Right atrium auricular region (tissue), 2 donors: ENCODE data around the gene RXYLT1. TPM values are rescaled to one million over a fixed set of nuclear protein-coding genes. Genes with fewer than 3 reads are reported as not detected.
"Not testable (repeated sequence)": the region's sequence is repeated elsewhere in the genome, so short reads cannot be mapped to it uniquely, and the experiment has no call there.

ENCODE experiments used
- DNase-seq: peaks from one replicate; pipeline ENCODE4 v3.0.0-alpha.2; 2019; ENCODE audit warnings: low spot score
- H3K27ac ChIP-seq, 2 donors: fragments of 200-600 bp; sonication (generic); 1 replicate in 1 of 2; 2 replicates in 1 of 2; pipeline ENCODE4 v1.5.1; 2016 to 2019
- H3K27me3 ChIP-seq, 2 donors: fragments of 200-600 bp; sonication (generic); one replicate each; pipeline versions ENCODE4 v1.5.1 to v1.6.0; 2017 to 2019
- H3K36me3 ChIP-seq: fragments of 200-600 bp; sonication (generic); one replicate; pipeline ENCODE4 v1.5.1; 2016
- H3K4me1 ChIP-seq, 2 donors: fragments of 200-600 bp; sonication (generic); one replicate each; pipeline versions ENCODE4 v1.5.1 to v1.6.0; 2017 to 2019
- H3K4me3 ChIP-seq, 2 donors: fragments of 200-600 bp; sonication (generic); 1 replicate in 1 of 2; 2 replicates in 1 of 2; pipeline ENCODE4 v1.5.1; 2017 to 2019; ENCODE audit warnings: mild to moderate bottlenecking in 1 of 2, moderate library complexity in 1 of 2
- H3K9me3 ChIP-seq, 2 donors: fragments of 200-600 bp; sonication (generic); one replicate each; pipeline ENCODE4 v1.5.1; 2019
- CTCF ChIP-seq, 2 donors: fragments of 200-600 bp; sonication (generic); IDR thresholded peaks; one replicate each; pipeline ENCODE4 v1.5.1; 2019; ENCODE audit warnings: antibody characterized with exemption in 2 of 2
- total RNA-seq, 2 donors: library from RNA; depleted of rRNA; stranded (reverse); fragments of >200 nt; gene quantifications; one replicate each; pipeline ENCODE4 v1.1.0, GENCODE V29; 2016

RXYLT1 gene, protein sequence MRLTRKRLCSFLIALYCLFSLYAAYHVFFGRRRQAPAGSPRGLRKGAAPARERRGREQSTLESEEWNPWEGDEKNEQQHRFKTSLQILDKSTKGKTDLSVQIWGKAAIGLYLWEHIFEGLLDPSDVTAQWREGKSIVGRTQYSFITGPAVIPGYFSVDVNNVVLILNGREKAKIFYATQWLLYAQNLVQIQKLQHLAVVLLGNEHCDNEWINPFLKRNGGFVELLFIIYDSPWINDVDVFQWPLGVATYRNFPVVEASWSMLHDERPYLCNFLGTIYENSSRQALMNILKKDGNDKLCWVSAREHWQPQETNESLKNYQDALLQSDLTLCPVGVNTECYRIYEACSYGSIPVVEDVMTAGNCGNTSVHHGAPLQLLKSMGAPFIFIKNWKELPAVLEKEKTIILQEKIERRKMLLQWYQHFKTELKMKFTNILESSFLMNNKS
- 10 to 100 TPM; 18.7 to 21.7 TPM for total RNA-seq

- DNase-seq: peak; percentile 79
- Histone ChIP-seq H3K4me3 (peak within 1 kb of the TSS; percentile 72 to 87), H3K36me3 (peaks cover 10% of the 10 kb centered on the region), H3K27ac (peak within 1 kb of the TSS; percentile 88 to 90), H3K4me1 (peaks cover 0 to 14% of the 10 kb centered on the region in 2 donors), H3K9me3 (no peaks in the 10 kb centered on the region), H3K27me3 (no peaks in the 10 kb centered on the region)
- TF ChIP-seq CTCF (IDR thresholded peaks at IDR 0.05): no peak
These were observed at the start of gene RXYLT1 for GRCh38 chr12:63779498-63780481. TSS of gene RXYLT1 (plus strand) at chr12:63779909. CDS start at chr12:63779961, 52 bp downstream.

GRCh38 chr12:63732779-63733178 is 46.9 kb upstream of the RXYLT1 start:
- H3K36me3 ChIP-seq, H3K27ac ChIP-seq: not testable (repeated sequence)

DNA sequence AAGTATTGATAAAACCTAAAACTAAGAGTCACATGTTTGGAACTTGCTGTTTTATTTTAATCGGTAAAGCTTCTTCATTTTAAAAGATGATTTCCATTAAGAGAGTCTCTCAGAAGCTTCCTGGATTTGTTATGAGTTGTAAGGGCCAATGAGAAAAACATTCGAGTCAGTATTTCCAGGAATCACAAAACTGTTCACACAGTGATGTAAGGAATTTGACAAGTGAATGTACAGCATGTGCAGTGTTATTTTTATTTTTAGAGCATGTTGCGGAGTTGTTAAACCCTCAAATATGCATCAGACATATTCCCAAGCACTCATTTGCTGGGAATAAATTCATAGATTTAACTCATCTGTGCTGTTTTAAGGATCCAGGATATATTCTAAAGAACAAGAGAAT is 46.1 kb upstream of the RXYLT1 start:
- H3K27me3 ChIP-seq, H3K4me3 ChIP-seq, H3K9me3 ChIP-seq, H3K4me1 ChIP-seq, DNase-seq, H3K36me3 ChIP-seq: not testable (repeated sequence)
- peak overlapping the region in 1 of 2 donors; percentile 16 for H3K27ac ChIP-seq

More at GRCh38 chr12:63732779-63733178, 46.9 kb upstream of the RXYLT1 start:
- not testable (repeated sequence) for H3K4me3 ChIP-seq, H3K4me1 ChIP-seq, H3K27me3 ChIP-seq, H3K9me3 ChIP-seq, DNase-seq

DNA sequence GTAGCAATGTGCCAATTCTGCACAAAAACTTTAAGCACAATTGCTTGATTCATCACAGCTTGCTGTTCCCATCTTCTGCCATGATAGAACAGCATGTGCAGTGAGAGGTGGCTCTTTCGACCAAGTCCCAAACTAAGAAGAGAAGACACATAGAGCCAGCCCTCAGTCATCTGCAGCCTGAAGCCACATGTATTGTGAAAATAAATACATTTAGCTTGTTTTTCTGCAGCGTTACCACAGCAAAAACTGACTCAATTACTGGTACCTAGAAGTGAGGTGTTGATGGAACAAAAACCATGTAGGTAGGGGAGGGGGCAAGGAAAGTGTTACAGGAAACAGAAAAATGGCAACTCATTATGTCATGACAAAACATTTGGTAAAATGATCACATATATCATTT is 39.2 kb upstream of the RXYLT1 start:
- not testable (repeated sequence) for DNase-seq

DNA sequence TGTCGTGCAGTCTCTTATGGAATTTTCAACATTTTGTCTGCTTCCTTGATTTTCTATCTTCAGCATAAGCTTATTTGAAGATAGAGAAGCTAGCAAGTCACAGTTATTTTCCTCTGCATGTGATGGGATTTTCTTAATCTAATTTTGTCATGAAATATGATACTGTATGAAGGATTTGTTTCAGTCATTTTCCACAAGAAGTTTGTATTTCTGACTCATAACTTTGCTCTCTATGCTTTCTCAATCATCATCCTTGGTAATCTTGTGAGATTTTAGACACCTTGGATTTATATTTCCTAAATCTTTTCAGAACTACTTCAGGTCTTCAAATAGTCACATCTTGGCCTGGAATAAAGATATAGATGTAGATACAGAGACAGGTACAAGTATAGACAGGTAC is 38.3 kb upstream of the RXYLT1 start:
- not testable (repeated sequence) for H3K27me3 ChIP-seq, H3K4me3 ChIP-seq, H3K36me3 ChIP-seq, H3K9me3 ChIP-seq, H3K27ac ChIP-seq, H3K4me1 ChIP-seq, DNase-seq

More for the DNA sequence above, 39.2 kb upstream of the RXYLT1 start:
- not testable (repeated sequence) for H3K4me3 ChIP-seq, H3K9me3 ChIP-seq, H3K36me3 ChIP-seq, H3K27me3 ChIP-seq, H3K27ac ChIP-seq, H3K4me1 ChIP-seq

DNA sequence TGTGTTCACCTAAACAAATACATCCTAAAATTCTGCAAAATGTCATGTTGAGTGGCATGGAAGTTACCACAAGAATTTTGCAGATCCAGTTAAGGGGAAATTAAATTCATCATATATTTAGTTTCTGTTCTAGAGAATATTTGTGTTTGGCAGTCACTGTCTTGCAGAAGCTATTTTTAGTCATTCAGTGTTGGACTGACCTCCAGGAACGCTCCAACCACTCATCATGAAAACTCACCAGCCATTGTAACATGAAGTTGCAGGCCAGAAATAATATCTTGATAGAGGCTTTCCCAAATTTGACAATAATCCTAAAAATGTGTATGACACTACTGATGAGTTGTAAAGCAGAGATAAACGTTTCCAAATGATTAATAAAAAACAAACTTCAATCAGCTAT is 35.6 kb upstream of the RXYLT1 start:
- not testable (repeated sequence) for H3K36me3 ChIP-seq, H3K27ac ChIP-seq, H3K4me1 ChIP-seq, H3K27me3 ChIP-seq, H3K4me3 ChIP-seq, H3K9me3 ChIP-seq, DNase-seq

GRCh38 chr12:63746470-63746869 is 33.2 kb upstream of the RXYLT1 start:
- not testable (repeated sequence) for DNase-seq, H3K27me3 ChIP-seq, H3K4me1 ChIP-seq, H3K36me3 ChIP-seq, H3K27ac ChIP-seq, H3K9me3 ChIP-seq, H3K4me3 ChIP-seq

DNA sequence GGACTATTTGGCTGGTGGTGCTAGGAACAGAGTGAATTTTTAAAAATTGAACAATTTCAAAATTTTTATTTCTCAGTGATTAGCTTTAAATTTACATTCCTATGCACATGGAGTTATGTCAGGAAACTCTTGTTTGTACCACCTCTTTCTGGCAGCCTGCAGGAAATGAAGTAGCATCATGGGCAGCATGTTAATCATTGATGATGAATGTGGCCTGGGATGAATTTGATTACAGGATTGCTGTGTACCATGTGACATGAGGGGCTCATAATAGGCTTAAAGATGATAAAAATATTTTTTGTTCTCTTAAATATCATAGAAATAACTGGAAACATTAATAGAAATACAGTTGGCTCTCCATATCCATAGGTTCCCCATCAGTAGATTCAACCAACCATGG is 32.6 kb upstream of the RXYLT1 start:
- not testable (repeated sequence) for DNase-seq, H3K4me1 ChIP-seq, H3K27me3 ChIP-seq, H3K4me3 ChIP-seq, H3K9me3 ChIP-seq, H3K27ac ChIP-seq, H3K36me3 ChIP-seq

DNA sequence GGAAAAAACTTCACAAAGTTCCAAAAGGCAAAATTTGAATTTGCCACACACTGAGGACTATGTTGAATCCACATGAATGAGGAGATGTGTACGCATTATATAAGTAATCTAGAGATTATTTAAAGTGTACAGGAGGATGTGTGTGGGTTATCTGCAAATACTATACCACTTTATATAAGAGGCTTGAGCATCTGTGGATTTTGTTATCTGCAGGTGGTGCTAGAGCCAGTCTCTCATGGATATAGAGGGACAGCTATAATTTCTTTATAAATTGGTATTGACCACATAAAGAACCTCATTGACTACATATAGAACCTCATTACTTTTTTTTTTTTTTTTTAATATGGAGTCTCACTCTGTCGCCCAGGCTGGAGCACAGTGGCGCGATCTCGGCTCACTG is 32.2 kb upstream of the RXYLT1 start:
- Histone ChIP-seq H3K9me3 (no peaks in the 10 kb centered on the region), H3K27ac (no peak overlapping the region), H3K4me1 (no peaks in the 10 kb centered on the region), H3K4me3 (no peak overlapping the region), H3K27me3 (no peaks in the 10 kb centered on the region), H3K36me3 (no peaks in the 10 kb centered on the region)
- TF ChIP-seq CTCF (IDR thresholded peaks at IDR 0.05): no peak
- DNase-seq: no peak
